Osteoblast (primary cell): ENCODE measurements around the gene TMEM208. TPM values are rescaled to one million over a fixed set of nuclear protein-coding genes. Genes with fewer than 3 reads are reported as not detected.

Experiments used
- DNase-seq: peaks from one replicate; pipeline ENCODE4 v3.0.0; 2011; ENCODE audit warnings: low spot score, mixed read lengths; ENCODE audit not compliant: insufficient read length; ENCODE audit errors: missing footprints
- H2AFZ ChIP-seq: 2 replicates; pipeline ENCODE4 v1.6.0; 2011; ENCODE audit warnings: mild to moderate bottlenecking, low read length
- H3K27ac ChIP-seq: 2 replicates; pipeline ENCODE4 v1.5.1; 2011; ENCODE audit warnings: mild to moderate bottlenecking, low read depth, low read length, moderate library complexity
- H3K27me3 ChIP-seq: 2 replicates; pipeline ENCODE4 v1.6.0; 2012; ENCODE audit warnings: mild to moderate bottlenecking, control low read depth, inconsistent platforms, low read length, moderate library complexity; ENCODE audit not compliant: insufficient read depth
- H3K36me3 ChIP-seq: 2 replicates; pipeline ENCODE4 v1.5.1; 2011; ENCODE audit warnings: mild to moderate bottlenecking, low read length, control low read depth, moderate library complexity; ENCODE audit not compliant: insufficient read depth
- H3K4me1 ChIP-seq: 2 replicates; pipeline ENCODE4 v1.5.1; 2011; ENCODE audit warnings: mild to moderate bottlenecking, low read length, control low read depth, moderate library complexity; ENCODE audit not compliant: insufficient read depth
- H3K4me2 ChIP-seq: 2 replicates; pipeline ENCODE4 v1.6.0; 2011; ENCODE audit warnings: mild to moderate bottlenecking, low read length; ENCODE audit not compliant: insufficient read depth
- H3K4me3 ChIP-seq: fragments of 200-600 bp; sonication (generic); 3 replicates; pipeline ENCODE4 v1.5.1; 2012; ENCODE audit warnings: mild to moderate bottlenecking, low read length, inconsistent platforms; ENCODE audit not compliant: insufficient read depth
- H3K79me2 ChIP-seq: 2 replicates; pipeline ENCODE4 v1.6.0; 2012; ENCODE audit warnings: mild to moderate bottlenecking, low read length, control low read depth, inconsistent platforms; ENCODE audit not compliant: insufficient read depth
- H3K9me3 ChIP-seq: 2 replicates; pipeline ENCODE4 v1.5.1; 2011; ENCODE audit warnings: low read depth, low read length, control low read depth
- H4K20me1 ChIP-seq: 2 replicates; pipeline ENCODE4 v1.6.0; 2012; ENCODE audit warnings: mild to moderate bottlenecking, low read length, control low read depth; ENCODE audit not compliant: insufficient read depth
- CTCF ChIP-seq: IDR thresholded peaks from 2 replicates; pipeline ENCODE4 v1.5.1; 2011; ENCODE audit warnings: mild to moderate bottlenecking, low read depth, low read length, moderate library complexity; ENCODE audit errors: extremely low read depth
- total RNA-seq: library from RNA; depleted of rRNA; stranded (reverse); fragments of >200 nt; gene quantifications from 2 replicates; pipeline ENCODE4 v1.2.3, GENCODE V29; 2012

Gene TMEM208
- total RNA-seq, 1 donor: 25.3 TPM

GRCh38 chr16:67188798-67189197 is 38.1 kb upstream of the TMEM208 start:
- Histone ChIP-seq H3K27ac (no peak overlapping the region), H3K4me3 (no peak overlapping the region), H3K4me2 (no peak overlapping the region), H2AFZ (no peak overlapping the region), H3K79me2 (peaks cover 18% of the 10 kb centered on the region), H3K36me3 (peaks cover 5% of the 10 kb centered on the region), H4K20me1 (peaks cover 18% of the 10 kb centered on the region), H3K9me3 (no peaks in the 10 kb centered on the region), H3K27me3 (no peaks in the 10 kb centered on the region), H3K4me1 (peaks cover 48% of the 10 kb centered on the region)
- no peak for DNase-seq
- no peak for TF ChIP-seq CTCF

DNA sequence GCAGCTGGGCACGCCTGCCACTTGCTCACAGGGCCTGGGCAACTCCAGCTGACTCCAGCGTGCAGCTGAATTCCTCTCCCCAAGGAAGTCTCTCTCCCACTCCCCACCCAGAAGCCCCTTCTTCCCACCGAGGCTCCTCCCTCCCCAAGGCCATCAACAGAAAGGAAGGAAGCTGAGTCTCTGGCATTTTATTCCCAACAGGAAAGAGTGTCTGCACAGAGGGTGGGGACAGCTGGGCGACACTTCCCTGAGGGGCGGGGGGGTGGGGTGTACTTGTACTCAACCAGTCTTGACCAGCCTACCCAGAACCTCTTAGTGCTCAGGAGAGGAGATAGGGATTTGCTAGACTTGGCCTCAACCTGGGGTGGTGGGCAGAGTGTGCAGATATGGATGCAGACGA is 36.9 kb upstream of the TMEM208 start, which contains the start of gene EXOC3L1:
Gene EXOC3L1 (minus strand): TSS at position 96 of the 400 bp plus-strand sequence. CDS start 460 bp downstream, outside the sequence.
- H3K27ac ChIP-seq: no peak within 1 kb of the TSS
- H3K36me3 ChIP-seq: peaks cover 17% of the 10 kb centered on the region
- no peak for DNase-seq
- H3K79me2 ChIP-seq: peaks cover 30% of the 10 kb centered on the region
- H3K27me3 ChIP-seq: no peaks in the 10 kb centered on the region
- H3K4me2 ChIP-seq: no peak within 1 kb of the TSS
- peaks cover 45% of the 10 kb centered on the region for H3K4me1 ChIP-seq
- H4K20me1 ChIP-seq: peaks cover 26% of the 10 kb centered on the region
- TF ChIP-seq CTCF: no peak
- no peaks in the 10 kb centered on the region for H3K9me3 ChIP-seq
- H2AFZ ChIP-seq: no peak within 1 kb of the TSS
- no peak within 1 kb of the TSS for H3K4me3 ChIP-seq

- Histone ChIP-seq H3K27me3 (no peaks in the 10 kb centered on the region), H3K36me3 (peaks cover 24% of the 10 kb centered on the region), H3K9me3 (no peaks in the 10 kb centered on the region), H3K4me3 (no peak overlapping the region), H2AFZ (no peak overlapping the region), H3K79me2 (peaks cover 37% of the 10 kb centered on the region), H4K20me1 (peaks cover 29% of the 10 kb centered on the region), H3K4me2 (no peak overlapping the region), H3K27ac (no peak overlapping the region), H3K4me1 (peaks cover 43% of the 10 kb centered on the region)
- no peak for TF ChIP-seq CTCF
- DNase-seq: no peak
Measured at GRCh38 chr16:67190448-67191399, 36.2 kb upstream of the TMEM208 start.

GRCh38 chr16:67191411-67191994 is 35.4 kb upstream of the TMEM208 start:
- Histone ChIP-seq H2AFZ (peak overlapping the region; percentile 7), H3K36me3 (peaks cover 32% of the 10 kb centered on the region), H3K79me2 (peaks cover 39% of the 10 kb centered on the region), H3K27me3 (no peaks in the 10 kb centered on the region), H3K4me3 (peak overlapping the region; percentile 88), H3K4me2 (peak overlapping the region; percentile 65), H3K9me3 (no peaks in the 10 kb centered on the region), H3K27ac (no peak overlapping the region), H4K20me1 (peaks cover 30% of the 10 kb centered on the region), H3K4me1 (peaks cover 36% of the 10 kb centered on the region)
- no peak for TF ChIP-seq CTCF
- no peak for DNase-seq
